GM18951 (cell line): ENCODE results near the gene DOK6.
"Not testable (repeated sequence)": the region's sequence is repeated elsewhere in the genome, so short reads cannot be mapped to it uniquely, and the experiment has no call there.

Experiments used
- POLR2A ChIP-seq: IDR thresholded peaks from 4 replicates; pipeline ENCODE4 v1.6.1; 2011; ENCODE audit warnings: mild to moderate bottlenecking; ENCODE audit not compliant: insufficient read length, insufficient read depth; ENCODE audit errors: extremely low read depth
- in situ Hi-C: fragments of 300-500 bp; cut with MboI; formaldehyde crosslinking; loops from one replicate; pipeline ENCODE4 v1.12.0; 2022; ENCODE audit warnings: low sequenced_read_pairs, mixed read lengths, inconsistent platforms; ENCODE audit not compliant: unreplicated experiment

DOK6 gene

GRCh38 chr18:69870736-69871135 lies 470.0 kb downstream of the DOK6 start:
- in situ Hi-C loops, result no loop called here
- TF ChIP-seq POLR2A, result no peak

GRCh38 chr18:69871363-69871762 lies 470.7 kb downstream of the DOK6 start:
- TF ChIP-seq POLR2A, result no peak
- in situ Hi-C loops, result no loop called here

- no peak for TF ChIP-seq POLR2A
- in situ Hi-C loops, result no loop called here
Measured at GRCh38 chr18:69872661-69873060, 472.0 kb downstream of the DOK6 start.

GRCh38 chr18:69874058-69874457 lies 473.4 kb downstream of the DOK6 start:
- in situ Hi-C loops, result no loop called here
- no peak for TF ChIP-seq POLR2A

- no peak for TF ChIP-seq POLR2A
- in situ Hi-C loops, result no loop called here
Measured at GRCh38 chr18:69876490-69876889, 475.8 kb downstream of the DOK6 start.

GRCh38 chr18:69878213-69878933 lies 477.7 kb downstream of the DOK6 start:
- no peak for TF ChIP-seq POLR2A
- in situ Hi-C loops, result no loop called here

- in situ Hi-C loops, result not testable (repeated sequence)
Measured at GRCh38 chr18:69879051-69879450, 478.4 kb downstream of the DOK6 start.

GRCh38 chr18:69880083-69880482 lies 479.4 kb downstream of the DOK6 start:
- in situ Hi-C loops, result no loop called here

GRCh38 chr18:69882965-69883668 lies 482.4 kb downstream of the DOK6 start:
- in situ Hi-C loops, result no loop called here
- no peak for TF ChIP-seq POLR2A

More at GRCh38 chr18:69880083-69880482, 479.4 kb downstream of the DOK6 start:
- TF ChIP-seq POLR2A, result no peak

- in situ Hi-C loops, result no loop called here
- no peak for TF ChIP-seq POLR2A
Measured at GRCh38 chr18:69883781-69884180, 483.1 kb downstream of the DOK6 start.

GRCh38 chr18:69885355-69885754 lies 484.7 kb downstream of the DOK6 start:
- in situ Hi-C loops, result no loop called here
- TF ChIP-seq POLR2A, result no peak

- TF ChIP-seq POLR2A, result peak; percentile 8
- in situ Hi-C loops, result no loop called here
Measured at GRCh38 chr18:69885841-69886531, 485.3 kb downstream of the DOK6 start.

- no peak for TF ChIP-seq POLR2A
- in situ Hi-C loops, result no loop called here
Measured at GRCh38 chr18:69887256-69887655, 486.6 kb downstream of the DOK6 start.

GRCh38 chr18:69889009-69889408 lies 488.3 kb downstream of the DOK6 start:
- no peak for TF ChIP-seq POLR2A
- in situ Hi-C loops, result no loop called here
